Omental fat pad (tissue), 4 donors: ENCODE results near the gene CD3D. TPM values are rescaled to one million over a fixed set of nuclear protein-coding genes. Genes with fewer than 3 reads are reported as not detected.

Experiments used
- ATAC-seq: fragments of 150-250 bp; one replicate; pipeline ENCODE4 v1.9.1; 2016; ENCODE audit warnings: mild to moderate bottlenecking, moderate library complexity; ENCODE audit not compliant: low FRiP score
- DNase-seq: peaks from one replicate; pipeline ENCODE4 v3.0.0-alpha.2; 2019; ENCODE audit warnings: low spot score
- total RNA-seq, 4 donors: library from RNA; depleted of rRNA; stranded (reverse); fragments of >200 nt; gene quantifications; one replicate each; pipeline ENCODE4 v1.1.0, GENCODE V29; 2016
- TF ChIP-seq, protein P1 (sequence below), 3 donors: fragments of 450-650 bp; IDR thresholded peaks; one replicate each; pipeline ENCODE4 v1.5.1; 2016 to 2017; ENCODE audit warnings: antibody characterized with exemption in 3 of 3, mild to moderate bottlenecking in 3 of 3, moderate library complexity in 2 of 3

Gene CD3D
- total RNA-seq, 4 donors from 2014 or later = 1.7 to 3.4 (median 2.6) TPM

GRCh38 chr11:118321386-118322082 is 21.0 kb downstream of the CD3D start:
- ATAC-seq (no peak), DNase-seq (no peak)
- TF ChIP-seq, protein P1, sequence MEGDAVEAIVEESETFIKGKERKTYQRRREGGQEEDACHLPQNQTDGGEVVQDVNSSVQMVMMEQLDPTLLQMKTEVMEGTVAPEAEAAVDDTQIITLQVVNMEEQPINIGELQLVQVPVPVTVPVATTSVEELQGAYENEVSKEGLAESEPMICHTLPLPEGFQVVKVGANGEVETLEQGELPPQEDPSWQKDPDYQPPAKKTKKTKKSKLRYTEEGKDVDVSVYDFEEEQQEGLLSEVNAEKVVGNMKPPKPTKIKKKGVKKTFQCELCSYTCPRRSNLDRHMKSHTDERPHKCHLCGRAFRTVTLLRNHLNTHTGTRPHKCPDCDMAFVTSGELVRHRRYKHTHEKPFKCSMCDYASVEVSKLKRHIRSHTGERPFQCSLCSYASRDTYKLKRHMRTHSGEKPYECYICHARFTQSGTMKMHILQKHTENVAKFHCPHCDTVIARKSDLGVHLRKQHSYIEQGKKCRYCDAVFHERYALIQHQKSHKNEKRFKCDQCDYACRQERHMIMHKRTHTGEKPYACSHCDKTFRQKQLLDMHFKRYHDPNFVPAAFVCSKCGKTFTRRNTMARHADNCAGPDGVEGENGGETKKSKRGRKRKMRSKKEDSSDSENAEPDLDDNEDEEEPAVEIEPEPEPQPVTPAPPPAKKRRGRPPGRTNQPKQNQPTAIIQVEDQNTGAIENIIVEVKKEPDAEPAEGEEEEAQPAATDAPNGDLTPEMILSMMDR (IDR thresholded peaks at IDR 0.05) = no peak

GRCh38 chr11:118320515-118320914 is 22.0 kb downstream of the CD3D start:
- DNase-seq (no peak), ATAC-seq (no peak)
- TF ChIP-seq, protein P1 (IDR thresholded peaks at IDR 0.05) = no peak

- DNase-seq (no peak), ATAC-seq (no peak)
- TF ChIP-seq, protein P1 (IDR thresholded peaks at IDR 0.05) = no peak
Observed at GRCh38 chr11:118319337-118319707, 23.2 kb downstream of the CD3D start.

GRCh38 chr11:118318581-118319336 is 23.7 kb downstream of the CD3D start:
- ATAC-seq (no peak), DNase-seq (no peak)
- TF ChIP-seq, protein P1 (IDR thresholded peaks at IDR 0.05) = no peak

- DNase-seq (no peak), ATAC-seq (no peak)
- TF ChIP-seq, protein P1 (IDR thresholded peaks at IDR 0.05) = no peak
Observed at GRCh38 chr11:118318124-118318523, 24.4 kb downstream of the CD3D start.

GRCh38 chr11:118314988-118315411 is 27.5 kb downstream of the CD3D start:
- ATAC-seq (no peak), DNase-seq (no peak)
- TF ChIP-seq, protein P1 (IDR thresholded peaks at IDR 0.05) = no peak

DNA sequence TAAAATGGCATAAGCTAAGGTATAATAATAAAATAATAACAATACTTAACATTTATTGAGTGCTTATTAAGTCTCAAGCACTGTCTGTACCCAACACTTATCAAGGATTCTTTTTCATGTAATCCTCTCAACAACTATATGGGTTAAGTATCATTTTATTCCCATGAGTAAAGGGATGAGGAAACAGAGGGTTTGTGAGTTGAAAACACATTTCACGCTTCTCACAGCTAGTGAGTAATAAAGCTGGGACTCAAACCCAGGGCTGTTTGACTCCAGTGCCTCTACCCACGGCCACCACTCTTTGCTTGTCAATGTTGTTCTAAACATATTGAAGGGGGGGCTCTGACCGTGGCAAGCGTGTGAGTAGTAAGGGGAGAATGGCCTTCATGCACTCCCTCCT is 29.3 kb downstream of the CD3D start:
- DNase-seq (no peak), ATAC-seq (no peak)
- TF ChIP-seq, protein P1 (IDR thresholded peaks at IDR 0.05) = no peak
